Astrocyte of the hippocampus (primary cell): ENCODE data around the gene SCYGR6.

Source experiments
- DNase-seq: peaks from one replicate; pipeline ENCODE4 v3.0.0; 2011; ENCODE audit warnings: low read depth, low spot score

Gene SCYGR6

GRCh38 chr2:227713291-227713690 is 11.3 kb downstream of the SCYGR6 start:
- no peak for DNase-seq

DNA sequence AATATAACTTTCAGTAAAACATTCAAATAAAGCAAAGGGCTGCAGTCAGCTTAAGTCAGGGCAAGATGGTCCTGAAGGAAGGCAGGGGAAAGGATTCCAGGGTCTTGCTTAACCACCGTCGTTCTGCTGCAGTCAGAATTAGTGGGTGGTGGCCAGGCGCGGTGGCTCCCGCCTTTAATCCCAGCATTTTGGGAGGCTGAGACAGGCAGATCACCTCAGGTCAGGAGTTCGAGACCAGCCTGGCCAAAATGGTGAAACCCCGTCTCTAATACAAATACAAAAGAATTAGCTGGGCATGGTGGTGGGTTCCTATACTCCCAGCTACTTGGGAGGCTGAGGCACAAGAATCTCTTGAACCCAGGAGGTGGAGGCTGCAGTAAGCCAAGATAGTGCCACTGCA is 13.6 kb downstream of the SCYGR6 start:
- no peak for DNase-seq

DNA sequence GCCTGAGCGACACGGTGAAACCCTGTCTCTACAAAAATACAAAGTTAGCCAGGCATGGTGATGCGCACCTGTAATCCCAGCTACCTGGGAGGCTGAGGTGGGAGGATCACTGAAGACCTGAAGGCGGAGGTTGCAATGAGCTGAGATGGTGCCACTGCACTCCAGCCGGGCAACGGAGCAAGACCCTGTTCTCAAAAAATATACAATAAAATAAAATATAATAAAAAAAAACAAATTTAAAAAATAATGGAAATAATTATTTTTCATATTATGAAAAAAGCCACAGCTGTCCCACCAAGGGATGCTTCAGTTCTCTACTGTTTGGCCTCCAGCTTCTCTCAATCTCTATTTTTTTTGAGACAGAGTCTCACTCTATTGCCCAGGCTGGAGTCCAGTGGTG is 17.2 kb downstream of the SCYGR6 start:
- DNase-seq = no peak

DNA sequence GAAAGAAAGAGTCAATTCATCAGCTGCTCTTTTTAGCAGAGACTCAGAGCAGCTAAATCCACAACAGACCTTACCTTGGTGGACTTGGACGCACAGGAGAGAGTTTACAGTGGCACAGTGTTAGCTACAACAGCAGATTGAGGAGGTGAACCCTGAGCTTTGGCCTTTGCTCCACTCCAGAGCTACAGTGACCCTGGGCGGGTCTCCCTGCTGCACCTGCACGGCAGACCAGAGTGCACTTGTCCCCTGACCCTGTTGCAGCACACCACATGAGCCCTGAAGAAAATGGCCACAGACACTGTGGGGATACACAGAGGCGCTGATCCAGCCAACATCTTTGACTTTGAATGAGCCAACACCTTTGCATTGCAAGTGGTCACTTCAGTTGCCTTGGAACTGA is 17.7 kb downstream of the SCYGR6 start:
- DNase-seq = no peak

DNA sequence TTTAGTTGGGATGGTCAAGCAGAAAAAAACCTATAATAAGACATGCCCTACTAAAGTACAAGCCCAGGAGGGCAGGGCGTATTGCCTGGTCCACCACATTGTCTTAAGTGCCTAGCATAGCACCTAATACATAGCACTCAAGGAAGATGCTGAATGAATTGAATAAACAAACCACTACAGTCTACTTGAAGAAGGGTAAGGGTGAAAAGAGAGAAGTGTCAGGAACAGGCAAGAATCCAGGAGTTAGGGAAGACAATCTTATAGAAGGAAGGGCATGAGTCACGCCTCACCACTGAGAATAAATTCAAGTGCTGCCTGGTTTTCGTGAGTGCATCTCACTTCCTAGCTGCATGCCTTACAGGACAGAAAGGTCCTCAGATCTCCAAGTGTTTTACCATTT is 20.6 kb downstream of the SCYGR6 start:
- DNase-seq = peak; percentile 7

DNA sequence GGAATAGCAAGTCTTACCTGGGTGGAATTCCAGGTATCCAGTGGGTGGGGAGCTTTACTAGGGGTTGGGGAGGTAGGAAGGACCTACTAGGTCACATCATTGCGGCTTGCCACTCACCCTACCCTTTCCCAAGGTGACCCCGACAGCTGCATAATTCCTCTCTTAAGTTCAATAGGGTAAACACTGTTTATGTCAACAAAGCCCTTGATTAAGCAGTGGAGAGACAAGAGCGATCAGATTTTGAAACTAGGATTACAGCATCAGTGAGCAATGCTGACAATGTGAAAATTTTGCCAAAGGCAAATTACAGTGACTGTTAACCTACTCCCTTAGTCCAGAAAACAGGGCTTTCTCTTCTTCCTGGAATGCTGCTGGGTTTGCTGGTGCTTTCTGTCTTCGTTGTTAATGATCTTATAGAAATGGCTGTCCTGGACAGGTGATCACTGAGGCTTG is 21.3 kb downstream of the SCYGR6 start:
- DNase-seq = peak; percentile 31

DNA sequence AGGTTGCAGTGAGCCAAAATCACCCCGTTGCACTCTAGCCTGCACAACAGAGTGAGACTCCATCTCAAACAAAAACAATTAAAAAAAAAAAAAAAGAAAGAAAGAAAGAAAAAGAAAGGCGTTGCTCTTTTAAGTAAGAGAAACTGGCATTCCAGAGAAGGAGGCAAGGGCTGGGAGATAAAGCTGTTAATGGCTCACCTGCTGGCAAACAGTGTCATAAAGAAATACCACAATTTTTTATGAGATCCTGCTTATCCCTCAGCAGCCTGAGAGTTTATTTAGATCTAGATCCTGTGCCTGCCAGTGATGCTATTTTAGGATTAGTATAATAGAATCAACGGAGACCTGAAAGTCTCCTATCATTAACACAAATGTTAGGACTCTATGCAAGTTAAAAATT is 23.0 kb downstream of the SCYGR6 start:
- no peak for DNase-seq

DNA sequence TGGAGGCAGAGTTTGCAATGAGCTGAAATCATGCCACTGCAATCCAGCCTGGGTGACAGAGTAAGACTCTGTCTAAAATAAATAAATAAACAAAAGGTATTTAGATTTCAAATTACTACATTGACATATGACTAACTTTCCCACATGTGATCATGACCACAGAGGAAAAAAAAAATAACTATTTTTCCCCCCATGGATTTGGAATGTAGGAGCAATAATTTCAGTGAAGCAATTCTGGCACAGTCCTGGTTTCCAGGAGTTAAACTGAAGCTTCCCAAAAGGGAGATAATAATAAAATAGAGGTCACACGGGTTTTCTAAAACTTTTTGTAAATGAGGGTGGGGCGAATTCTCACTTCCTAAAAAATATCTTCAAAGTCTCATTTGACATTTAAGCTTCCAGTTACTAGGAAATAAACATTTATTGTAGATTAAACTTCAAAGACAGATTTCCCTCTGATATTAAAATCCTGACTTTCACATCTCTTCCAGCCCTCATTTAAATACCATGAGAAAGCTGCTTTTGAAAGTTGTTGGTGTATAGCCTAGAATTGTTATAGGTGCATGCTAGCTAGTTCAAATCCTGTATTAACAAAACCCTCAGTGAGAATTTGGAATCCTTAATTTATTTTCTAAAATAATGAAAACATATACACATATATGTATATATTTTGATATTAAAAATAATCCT is 27.4 kb downstream of the SCYGR6 start:
- no peak for DNase-seq

DNA sequence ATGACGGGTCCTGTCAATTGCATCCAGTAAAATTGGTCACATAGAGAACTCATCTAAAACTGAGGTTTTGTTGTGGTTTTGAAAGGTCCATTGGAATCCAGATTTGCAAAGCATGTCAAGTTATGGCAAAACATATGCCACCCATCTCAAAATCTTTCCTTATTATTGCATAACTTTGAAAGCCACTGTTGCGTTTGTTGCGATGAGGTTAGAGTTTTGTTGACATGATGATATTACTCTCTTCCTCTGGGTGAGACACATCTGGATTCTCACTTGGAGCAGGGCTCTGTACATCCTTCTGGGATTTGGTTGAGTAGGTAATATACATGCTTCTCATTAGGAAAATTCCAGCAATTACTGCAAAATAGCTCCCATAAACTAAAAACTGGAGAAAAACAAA is 37.4 kb downstream of the SCYGR6 start:
- no peak for DNase-seq

GRCh38 chr2:227684258-227684657 is 40.3 kb downstream of the SCYGR6 start:
- no peak for DNase-seq

DNA sequence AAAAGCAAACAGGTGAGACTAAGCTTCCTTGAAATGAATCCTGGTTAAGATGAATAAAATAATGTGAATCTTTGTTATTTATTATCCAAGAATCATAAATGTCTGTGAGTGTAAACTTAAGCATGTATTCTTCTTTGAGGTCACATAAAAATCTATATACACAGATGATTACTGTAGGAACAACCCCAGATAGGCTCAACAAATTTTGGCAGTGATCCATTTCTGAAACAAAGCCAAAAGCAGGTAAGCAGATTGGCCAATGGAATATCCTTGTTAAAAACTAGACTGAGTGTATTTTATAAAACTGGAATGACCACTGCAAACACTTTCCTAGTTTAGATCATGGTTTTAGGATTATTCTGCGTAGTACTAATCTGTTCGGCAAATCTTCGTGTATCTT is 46.6 kb downstream of the SCYGR6 start:
- DNase-seq = no peak

GRCh38 chr2:227674485-227674884 is 50.1 kb downstream of the SCYGR6 start:
- no peak for DNase-seq
